Dedifferentiated amniotic fluid mesenchymal stem cell (primary cell): ENCODE data around the gene SERF1A.
"Not testable (repeated sequence)": the region's sequence is repeated elsewhere in the genome, so short reads cannot be mapped to it uniquely, and the experiment has no call there.

ENCODE experiments used
- DNase-seq: peaks from one replicate; pipeline ENCODE4 v3.0.0-alpha.2; 2016; ENCODE audit errors: extremely low spot score

The SERF1A gene

DNA sequence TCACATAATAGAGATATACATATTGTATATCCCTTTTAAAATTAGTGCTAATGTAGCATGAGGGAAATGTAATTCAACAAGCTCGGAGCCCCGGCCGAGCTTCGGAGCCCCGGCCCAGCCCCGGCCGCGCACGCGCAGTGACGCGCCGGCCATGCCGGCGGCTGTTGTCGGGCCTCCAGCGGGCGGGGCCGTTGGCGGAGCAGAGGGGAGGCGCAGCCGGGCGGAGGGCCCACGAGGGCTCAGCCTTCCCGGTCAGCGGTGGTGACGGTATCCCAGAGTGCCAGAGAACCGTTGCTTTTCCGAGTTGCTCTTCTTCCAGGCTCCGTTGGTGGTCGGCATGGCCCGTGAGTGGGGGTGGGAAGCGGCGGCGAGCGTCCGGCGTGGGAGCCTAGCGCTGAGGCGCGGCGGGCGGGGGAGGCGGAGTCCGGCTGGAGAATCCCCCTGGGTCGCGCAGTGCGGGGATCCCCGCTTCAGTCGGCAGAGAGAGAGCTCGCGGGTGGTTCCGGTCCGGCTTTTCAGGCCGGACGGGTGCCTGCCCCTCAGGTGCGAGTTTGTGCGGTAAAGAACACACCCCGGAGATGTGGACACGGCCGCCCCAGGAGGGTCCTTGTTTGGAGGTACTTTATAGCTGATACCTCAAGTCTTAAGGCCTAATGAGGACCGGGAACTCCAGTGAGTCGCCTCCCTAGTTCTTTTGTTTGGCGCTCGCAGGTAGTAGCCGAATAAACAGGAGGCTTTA is at the start of gene SERF1A:
Gene SERF1A (plus strand): TSS at position 137 of the 739 bp plus-strand sequence. CDS start 201 bp downstream, at position 338.
- not testable (repeated sequence) for DNase-seq

DNA sequence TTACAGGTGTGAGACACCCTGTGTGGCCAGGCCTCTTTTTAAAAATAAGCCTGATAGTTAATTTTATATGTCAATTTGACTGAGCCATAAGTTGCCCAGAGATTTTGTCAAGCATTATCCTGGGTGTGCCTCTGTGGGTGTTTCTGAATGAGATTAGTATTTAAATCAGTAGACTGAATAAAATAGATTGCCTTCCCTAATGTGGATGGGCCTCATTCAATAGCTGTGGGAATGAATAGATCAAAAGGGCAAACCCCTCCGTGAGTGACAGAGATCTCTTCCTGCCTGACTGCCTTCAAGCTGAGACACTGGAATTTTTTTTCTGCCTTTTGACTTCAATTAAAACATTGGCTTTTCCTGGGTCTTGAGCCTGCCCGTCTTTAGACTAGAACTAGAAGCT is 33.7 kb upstream of the SERF1A start:
- DNase-seq = not testable (repeated sequence)

DNA sequence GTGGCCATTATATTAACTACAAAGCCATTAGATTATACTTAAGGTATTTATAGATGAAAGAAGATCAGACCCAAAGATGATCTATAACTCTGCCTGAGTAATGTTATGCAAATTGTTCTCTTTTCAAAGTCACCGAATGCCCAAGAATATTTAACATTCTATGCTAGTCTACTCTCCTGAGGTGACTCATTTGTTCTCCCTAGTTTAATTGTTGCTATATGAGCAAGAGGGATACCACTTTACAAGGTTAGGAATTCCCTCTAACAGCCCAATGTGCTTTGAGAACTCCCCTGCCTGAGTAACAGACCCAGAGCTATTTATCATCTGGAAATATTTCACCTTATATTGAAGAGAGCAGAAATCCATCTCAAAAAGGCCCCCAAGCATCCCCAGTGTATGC is 29.8 kb upstream of the SERF1A start:
- DNase-seq = not testable (repeated sequence)

DNA sequence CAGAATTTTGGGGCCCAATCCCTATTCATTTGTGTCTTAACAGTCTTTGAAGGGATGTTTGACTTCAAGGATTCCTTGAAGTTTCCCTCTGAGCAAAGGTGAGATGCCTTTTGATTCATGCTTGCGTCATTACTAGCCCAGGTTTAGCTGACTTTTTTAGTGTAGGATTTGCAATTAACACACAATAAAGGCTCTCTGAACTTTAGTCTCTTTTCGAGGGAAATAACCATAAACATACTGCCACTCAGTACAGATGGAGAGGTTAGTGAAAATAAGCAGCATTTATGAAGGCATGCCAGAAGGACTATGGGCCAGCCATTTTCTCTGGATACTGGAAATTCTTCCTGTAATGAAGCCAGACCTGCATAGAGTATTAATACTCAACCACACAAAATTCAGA is 4.4 kb upstream of the SERF1A start:
- DNase-seq = not testable (repeated sequence)

DNA sequence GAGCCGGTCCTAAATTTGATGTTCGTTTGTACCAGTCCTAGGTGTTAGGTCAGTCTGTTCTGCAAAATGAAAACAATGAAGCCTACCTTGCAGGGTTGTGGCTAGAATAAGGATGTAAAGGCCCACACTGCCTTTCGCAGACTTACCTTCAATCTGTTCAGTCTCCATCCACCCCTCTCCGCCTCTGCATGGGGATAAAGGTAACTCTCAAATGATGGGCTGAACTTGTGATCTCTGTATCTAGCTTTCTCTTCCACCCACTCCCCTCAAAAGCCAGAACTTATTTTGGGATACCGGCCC is 753 bp downstream of the SERF1A start:
- not testable (repeated sequence) for DNase-seq

DNA sequence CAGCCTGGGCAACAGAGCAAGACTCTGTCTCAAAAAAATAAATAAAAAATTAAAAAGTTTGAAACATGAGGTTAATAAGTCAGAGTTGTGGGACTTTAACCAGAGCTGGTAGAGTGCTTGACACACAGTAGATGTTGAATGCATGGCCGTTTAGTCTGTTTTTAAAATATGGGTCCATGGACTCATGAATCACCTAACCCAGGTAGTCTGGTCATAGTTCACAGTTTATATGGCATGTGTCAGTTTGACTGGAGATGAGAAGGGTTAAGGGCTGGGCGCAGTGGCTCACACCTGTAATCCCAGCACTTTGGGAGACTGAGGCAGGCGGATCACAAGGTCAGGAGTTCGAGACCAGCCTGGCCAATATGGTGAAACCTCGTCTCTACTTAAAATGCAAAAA is 6.2 kb downstream of the SERF1A start:
- not testable (repeated sequence) for DNase-seq

DNA sequence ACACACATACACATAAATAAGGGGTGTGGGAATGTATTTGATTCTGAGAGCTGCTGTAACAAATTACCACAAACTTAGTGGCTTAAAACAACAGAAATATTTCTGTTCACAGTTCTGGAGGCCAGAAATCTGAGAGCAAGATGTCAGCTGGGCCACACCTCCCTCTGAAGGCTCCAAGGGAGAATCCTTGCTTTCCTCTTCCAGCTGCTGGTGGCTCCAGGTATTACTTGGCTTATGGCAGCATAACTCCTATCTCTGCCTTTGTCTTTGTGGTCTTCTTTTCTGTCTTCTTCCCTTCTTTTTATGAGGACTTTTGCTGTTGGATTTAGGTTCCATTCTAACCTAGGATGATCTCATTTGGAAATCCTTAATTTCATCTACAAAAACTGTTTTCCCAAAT is 16.4 kb downstream of the SERF1A start:
- not testable (repeated sequence) for DNase-seq

DNA sequence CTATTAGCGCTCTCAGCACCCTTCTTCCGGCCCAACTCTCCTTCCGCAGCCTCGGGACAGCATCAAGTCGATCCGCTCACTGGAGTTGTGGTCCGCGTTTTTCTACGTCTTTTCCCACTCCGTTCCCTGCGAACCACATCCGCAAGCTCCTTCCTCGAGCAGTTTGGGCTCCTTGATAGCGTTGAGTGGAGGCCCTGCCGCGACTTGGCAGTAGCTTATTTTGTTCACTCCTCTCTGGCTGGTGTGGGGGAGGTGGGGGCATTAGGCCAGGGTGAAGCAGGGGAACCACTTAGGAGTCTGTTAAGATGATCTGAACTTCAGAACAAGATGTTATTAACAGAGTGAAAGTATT is 24.7 kb downstream of the SERF1A start:
- not testable (repeated sequence) for DNase-seq

DNA sequence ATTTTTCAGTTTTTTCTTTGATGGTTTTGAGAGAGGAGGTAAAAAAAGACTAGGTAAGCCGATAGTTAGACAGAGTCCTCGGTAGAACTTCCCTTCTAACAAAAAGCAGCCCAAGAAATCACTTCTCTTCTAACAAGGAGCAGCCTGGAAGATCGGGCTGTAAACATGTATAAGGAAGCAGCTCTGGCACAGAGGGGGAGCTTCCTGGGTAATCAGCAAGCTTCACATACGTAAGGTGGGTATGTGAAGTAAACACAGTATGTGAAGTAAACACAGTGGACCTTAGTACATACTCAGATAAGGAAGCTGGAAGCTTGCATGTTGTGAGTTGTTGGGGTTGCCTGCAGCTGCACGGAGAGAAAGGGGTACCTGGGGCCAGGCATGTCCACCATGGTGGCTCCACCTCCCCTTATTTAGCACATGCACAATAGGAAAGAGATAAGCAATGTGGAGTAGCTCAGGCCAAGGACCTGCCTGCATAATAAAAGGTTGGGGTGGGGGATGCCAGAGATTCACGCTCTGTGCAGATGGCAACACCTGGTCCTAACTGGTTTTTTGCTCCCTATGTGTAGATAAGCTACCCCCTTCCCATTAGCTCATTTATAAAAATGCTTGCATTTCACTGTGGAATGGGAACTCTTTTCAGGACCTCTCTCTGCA is 31.4 kb downstream of the SERF1A start:
- DNase-seq = not testable (repeated sequence)

DNA sequence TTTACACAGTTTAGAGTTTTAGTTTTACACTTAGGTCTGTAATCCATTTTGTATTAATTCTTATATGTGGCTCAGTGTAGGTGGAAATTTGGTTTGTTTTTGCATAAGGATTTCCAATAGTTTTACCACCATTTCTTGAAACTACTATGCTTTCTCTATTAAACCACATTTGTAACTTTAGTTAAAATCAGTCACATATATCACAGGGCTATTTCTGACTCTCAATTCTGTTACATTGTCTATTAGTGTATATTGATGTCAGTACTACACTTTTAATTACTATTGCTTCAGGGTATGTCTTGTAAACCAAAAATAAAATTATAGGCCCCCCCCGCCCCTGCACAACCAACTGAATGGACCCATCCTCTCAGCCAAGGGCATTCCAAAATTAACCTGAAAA is 32.1 kb downstream of the SERF1A start:
- DNase-seq = not testable (repeated sequence)

DNA sequence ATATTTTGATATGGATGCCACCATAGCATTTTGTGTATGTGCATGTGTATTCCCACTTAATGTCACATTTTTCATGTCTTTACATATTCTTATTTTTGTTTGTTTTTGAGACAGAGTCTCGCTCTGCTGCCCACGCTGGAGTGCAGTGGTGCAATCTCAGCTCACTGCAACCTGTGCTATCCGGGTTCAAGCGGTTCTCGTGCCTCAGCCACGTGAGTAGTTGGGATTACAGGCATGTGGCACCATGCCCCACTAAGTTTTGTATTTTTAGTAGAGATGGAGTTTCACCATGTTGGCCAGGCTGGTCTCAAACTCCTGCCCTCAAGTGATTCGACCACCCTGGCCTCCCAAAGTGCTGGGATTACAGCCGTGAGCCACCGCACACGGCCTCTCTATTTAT is 52.6 kb downstream of the SERF1A start:
- DNase-seq = not testable (repeated sequence)
